PC-9 (cell line): ENCODE data around the gene ETFA. TPM values are rescaled to one million over a fixed set of nuclear protein-coding genes. Genes with fewer than 3 reads are reported as not detected.
A peak's percentile ranks its signal among the peaks of the same experiment; 100 is the strongest.

Experiments
- BruUV-seq: library from RNA; stranded (reverse); fragments of 400-500 nt; replicated peaks from 2 replicates; lab custom pipeline; 2021; lab: Mats Ljungman, UMichigan
- CTCF ChIA-PET: fragments of 300-600 bp; sonication (Branson Sonifier 250); formaldehyde crosslinking; loops from one replicate; lab custom pipeline; 2022; ENCODE audit warnings: antibody characterized with exemption; lab: Charles Lee
- POLR2A ChIA-PET: fragments of 300-600 bp; sonication (Branson Sonifier 250); formaldehyde crosslinking; loops from one replicate; lab custom pipeline; 2022; ENCODE audit warnings: antibody characterized with exemption; ENCODE audit not compliant: unreplicated experiment; lab: Charles Lee
- DNase-seq, 2 experiments: peaks; one replicate each; pipeline versions ENCODE4 v3.0.0 to v3.0.0-alpha.2; 2015 to 2022; ENCODE audit warnings: mixed read lengths in 1 of 2
- H2AFZ ChIP-seq: fragments of 200-600 bp; sonication (generic); 2 replicates; pipeline ENCODE4 v1.8.1; 2017; ENCODE audit warnings: antibody characterized with exemption
- H3F3A ChIP-seq: fragments of 200-600 bp; sonication (generic); 2 replicates; pipeline ENCODE4 v1.8.1; 2017; ENCODE audit warnings: antibody characterized with exemption, mild to moderate bottlenecking, low read depth; ENCODE audit not compliant: insufficient read depth
- H3K27ac ChIP-seq: fragments of 200-600 bp; sonication (generic); 2 replicates; pipeline ENCODE4 v1.6.1; 2016; ENCODE audit warnings: mixed run types
- H3K27me3 ChIP-seq: fragments of 200-600 bp; sonication (generic); 2 replicates; pipeline ENCODE4 v1.6.1; 2016; ENCODE audit warnings: low read depth, mixed run types; ENCODE audit not compliant: insufficient read depth
- H3K36me3 ChIP-seq: fragments of 200-600 bp; sonication (generic); 2 replicates; pipeline ENCODE4 v1.6.1; 2016; ENCODE audit warnings: low read depth, mixed run types
- H3K4me1 ChIP-seq: fragments of 200-600 bp; sonication (generic); replicated peaks from 2 replicates; pipeline ENCODE4 v1.6.1; 2016; ENCODE audit warnings: mixed run types; ENCODE audit not compliant: insufficient read depth
- H3K4me2 ChIP-seq: fragments of 200-600 bp; sonication (generic); 2 replicates; pipeline ENCODE4 v1.6.1; 2017; ENCODE audit warnings: mixed run types
- H3K4me3 ChIP-seq: fragments of 200-600 bp; sonication (generic); 2 replicates; pipeline ENCODE4 v1.6.1; 2016; ENCODE audit warnings: mixed run types
- H3K79me2 ChIP-seq: fragments of 200-600 bp; sonication (generic); 2 replicates; pipeline ENCODE4 v1.6.1; 2017; ENCODE audit warnings: low read depth, mixed run types
- H3K9me2 ChIP-seq: fragments of 200-600 bp; sonication (generic); 2 replicates; pipeline ENCODE4 v1.8.1; 2017; ENCODE audit warnings: mild to moderate bottlenecking; ENCODE audit not compliant: insufficient read depth
- H3K9me3 ChIP-seq: fragments of 200-600 bp; sonication (generic); 2 replicates; pipeline ENCODE4 v1.8.1; 2016; ENCODE audit warnings: low read depth; ENCODE audit not compliant: insufficient read depth
- H4K20me1 ChIP-seq: fragments of 200-600 bp; sonication (generic); 2 replicates; pipeline ENCODE4 v1.8.1; 2017; ENCODE audit not compliant: insufficient read depth
- EZH2 ChIP-seq: fragments of 200-600 bp; sonication (generic); IDR thresholded peaks from 2 replicates; pipeline ENCODE4 v1.8.0; 2017; ENCODE audit warnings: antibody characterized with exemption, low read depth
- intact Hi-C: fragments of 100-400 bp; cut with micrococcal nuclease; formaldehyde crosslinking; loops from one replicate; pipeline ENCODE4 v1.10.0; 2022; ENCODE audit not compliant: unreplicated experiment
- total RNA-seq: library from RNA; stranded (reverse); gene quantifications from 2 replicates; pipeline ENCODE4 v1.2.3, GENCODE V29; 2021
- TF ChIP-seq, protein P1 (sequence below): fragments of 200-600 bp; sonication (generic); conservative IDR thresholded peaks from 2 replicates; pipeline ENCODE4 v1.6.1; 2017; ENCODE audit warnings: mixed run types, antibody characterized with exemption, mild to moderate bottlenecking, moderate library complexity

Gene ETFA
- total RNA-seq, 1 experiment from 2014 or later = 187 TPM

DNA sequence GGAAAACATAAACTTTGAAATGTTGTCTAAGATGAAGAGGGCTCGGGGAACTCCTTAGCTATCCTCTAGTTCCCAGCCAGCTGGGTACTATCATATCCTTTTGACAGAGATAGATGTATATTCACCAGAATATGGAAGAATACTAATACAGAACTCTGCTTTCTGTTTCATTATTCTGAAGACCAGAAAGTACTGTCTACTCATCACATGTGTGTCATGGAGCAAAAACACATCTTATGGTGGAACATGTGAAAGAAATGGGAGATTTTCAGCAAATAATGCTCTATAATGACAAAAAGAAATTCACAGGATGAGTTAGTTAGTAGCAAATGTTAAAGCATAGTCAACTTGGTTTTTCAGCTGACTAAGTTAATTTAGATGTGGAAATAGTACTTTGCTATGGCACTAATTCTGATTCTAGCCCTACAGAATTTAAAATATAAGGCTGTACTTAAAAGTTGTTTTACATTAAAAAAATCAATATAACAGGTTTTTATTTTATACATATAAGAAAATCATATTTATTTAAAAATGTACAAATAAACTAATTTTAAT is 41.8 kb upstream of the ETFA start:
- ChIA-PET CTCF (no interaction called here), POLR2A (no interaction called here)
- TF ChIP-seq, protein P1, sequence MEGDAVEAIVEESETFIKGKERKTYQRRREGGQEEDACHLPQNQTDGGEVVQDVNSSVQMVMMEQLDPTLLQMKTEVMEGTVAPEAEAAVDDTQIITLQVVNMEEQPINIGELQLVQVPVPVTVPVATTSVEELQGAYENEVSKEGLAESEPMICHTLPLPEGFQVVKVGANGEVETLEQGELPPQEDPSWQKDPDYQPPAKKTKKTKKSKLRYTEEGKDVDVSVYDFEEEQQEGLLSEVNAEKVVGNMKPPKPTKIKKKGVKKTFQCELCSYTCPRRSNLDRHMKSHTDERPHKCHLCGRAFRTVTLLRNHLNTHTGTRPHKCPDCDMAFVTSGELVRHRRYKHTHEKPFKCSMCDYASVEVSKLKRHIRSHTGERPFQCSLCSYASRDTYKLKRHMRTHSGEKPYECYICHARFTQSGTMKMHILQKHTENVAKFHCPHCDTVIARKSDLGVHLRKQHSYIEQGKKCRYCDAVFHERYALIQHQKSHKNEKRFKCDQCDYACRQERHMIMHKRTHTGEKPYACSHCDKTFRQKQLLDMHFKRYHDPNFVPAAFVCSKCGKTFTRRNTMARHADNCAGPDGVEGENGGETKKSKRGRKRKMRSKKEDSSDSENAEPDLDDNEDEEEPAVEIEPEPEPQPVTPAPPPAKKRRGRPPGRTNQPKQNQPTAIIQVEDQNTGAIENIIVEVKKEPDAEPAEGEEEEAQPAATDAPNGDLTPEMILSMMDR = no peak
- TF ChIP-seq EZH2 = no peak
- Histone ChIP-seq H3K4me1 (peaks cover 22% of the 10 kb centered on the region), H3K27ac (no peak overlapping the region), H3K27me3 (no peaks in the 10 kb centered on the region), H3K36me3 (no peaks in the 10 kb centered on the region), H3K9me2 (no peaks in the 10 kb centered on the region), H3K79me2 (no peaks in the 10 kb centered on the region), H3K4me2 (no peak overlapping the region), H2AFZ (no peak overlapping the region), H4K20me1 (no peaks in the 10 kb centered on the region), H3F3A (peaks cover 20% of the 10 kb centered on the region; the same call in 1 of the 2 replicates), H3K4me3 (no peak overlapping the region), H3K9me3 (no peaks in the 10 kb centered on the region)
- intact Hi-C loops = no loop called here
- no TSS peak for BruUV-seq
- DNase-seq = no peak

DNA sequence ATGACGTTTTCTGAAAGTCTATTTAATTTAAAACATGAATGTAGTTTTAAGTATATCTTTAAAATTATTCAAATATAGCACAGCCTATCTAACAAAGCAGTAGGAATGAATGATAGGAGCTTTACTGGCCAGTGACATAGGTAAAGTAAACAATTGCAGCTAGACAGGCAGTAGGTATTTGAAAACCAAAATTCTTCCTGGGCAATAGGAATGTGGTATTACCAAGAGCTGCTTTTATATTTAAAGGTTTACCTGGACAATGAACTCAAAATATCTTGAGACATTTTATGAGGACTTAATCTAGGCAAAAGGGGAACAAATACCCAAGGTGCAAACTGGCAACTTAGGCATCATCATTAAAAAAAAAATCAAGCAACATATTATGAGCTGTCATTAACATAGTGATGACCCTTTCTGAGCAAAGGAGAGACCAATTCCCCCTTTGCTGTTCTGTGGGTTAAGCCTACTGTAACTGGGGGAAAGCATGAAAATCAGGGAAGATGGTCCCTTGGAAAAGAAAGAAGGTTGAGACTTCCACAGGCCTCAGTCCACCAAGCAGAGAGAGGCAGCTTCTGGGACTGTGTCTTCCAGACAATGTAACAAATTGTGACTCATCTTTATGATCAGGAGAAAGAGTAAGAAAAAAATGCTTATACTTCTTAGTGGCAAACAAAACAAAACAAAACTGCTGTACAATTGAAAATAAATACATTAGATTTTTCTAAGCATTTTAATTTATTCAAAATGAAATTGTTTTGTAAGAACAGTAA is 38.2 kb upstream of the ETFA start:
- Histone ChIP-seq H3K9me2 (no peaks in the 10 kb centered on the region), H3K36me3 (no peaks in the 10 kb centered on the region), H3K27ac (peak overlapping the region; percentile 59), H3K79me2 (no peaks in the 10 kb centered on the region), H2AFZ (no peak overlapping the region), H3K4me1 (peaks cover 32% of the 10 kb centered on the region), H3K27me3 (no peaks in the 10 kb centered on the region), H3K4me2 (peak overlapping the region; percentile 44), H3K4me3 (no peak overlapping the region), H4K20me1 (no peaks in the 10 kb centered on the region), H3K9me3 (no peaks in the 10 kb centered on the region), H3F3A (peaks cover 28% of the 10 kb centered on the region; the same call in 1 of the 2 replicates)
- POLR2A ChIA-PET = interaction anchor here (0.6 to 0.7 kb wide), 4 partner anchors 39 to 315 kb away, joined by 3 to 6 read pairs (median 6); no protein-coding TSS in a partner anchor
- CTCF ChIA-PET = no interaction called here
- no peak for TF ChIP-seq EZH2
- TF ChIP-seq, protein P1 = no peak
- DNase-seq = peak in 1 of 2 experiments; percentile 72
- BruUV-seq = no TSS peak
- intact Hi-C loops = loop anchor here (5.0 kb wide), 1 partner anchor 37 kb away; the partner anchor contains the start of gene ETFA

DNA sequence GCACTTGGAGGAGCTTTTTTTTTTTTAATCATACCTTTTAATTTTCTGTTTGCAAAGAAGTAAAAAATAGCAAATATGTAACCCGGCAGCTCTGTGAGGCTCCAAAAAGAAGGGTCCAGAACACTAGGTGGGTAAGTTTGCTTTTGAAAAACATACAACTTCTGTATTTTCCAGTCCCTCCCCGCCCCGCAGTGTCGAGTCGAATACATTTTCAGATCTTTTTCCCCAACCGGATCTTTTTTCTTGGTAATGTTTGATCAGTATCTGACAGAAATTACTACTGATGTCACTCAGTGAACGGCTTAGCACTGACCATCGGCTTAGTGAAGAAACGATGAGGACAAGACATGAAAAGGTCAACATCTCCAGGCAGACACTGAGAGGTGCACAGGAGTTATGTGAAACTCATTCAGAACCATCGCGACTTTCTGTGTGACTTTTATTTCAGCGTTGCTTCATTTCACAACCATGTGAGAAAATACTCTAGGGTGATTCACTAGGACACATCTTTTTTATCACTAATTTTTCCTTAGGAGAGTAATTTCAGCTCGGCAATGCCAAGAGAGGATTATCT is 36.3 kb upstream of the ETFA start:
- TF ChIP-seq EZH2 = no peak
- TF ChIP-seq, protein P1 = no peak
- Histone ChIP-seq H3K4me3 (no peak overlapping the region), H3K27me3 (no peaks in the 10 kb centered on the region), H3K27ac (no peak overlapping the region), H3F3A (peaks cover 28% of the 10 kb centered on the region; the same call in 1 of the 2 replicates), H4K20me1 (no peaks in the 10 kb centered on the region), H3K9me3 (no peaks in the 10 kb centered on the region), H3K4me1 (peaks cover 32% of the 10 kb centered on the region), H2AFZ (no peak overlapping the region), H3K36me3 (no peaks in the 10 kb centered on the region), H3K9me2 (no peaks in the 10 kb centered on the region), H3K79me2 (no peaks in the 10 kb centered on the region), H3K4me2 (no peak overlapping the region)
- POLR2A ChIA-PET = no interaction called here
- intact Hi-C loops = loop anchor here (5.0 kb wide), 1 partner anchor 35 kb away; the partner anchor contains the start of gene ETFA
- CTCF ChIA-PET = no interaction called here
- no TSS peak for BruUV-seq
- DNase-seq = no peak
